HepG2 (cell line): Measurements from ENCODE around the gene RPL38. TPM values are rescaled to one million over a fixed set of nuclear protein-coding genes. Genes with fewer than 3 reads are reported as not detected.

Experiments used
- ASH2L ChIP-seq: fragments of 300-600, 200-600 bp; sonication (generic); IDR thresholded peaks from 2 replicates; pipeline ENCODE4 v1.7.0; 2017; ENCODE audit warnings: low read depth, mild to moderate bottlenecking, moderate library complexity, mixed read lengths, low read length; ENCODE audit not compliant: insufficient read length
- HNF1A ChIP-seq, 2 experiments: sonication (generic) in 1 of 2; formaldehyde crosslinking in 1 of 2; IDR thresholded peaks; 2 replicates each; pipeline versions ENCODE4 v1.4.0 to v1.6.1; 2016 to 2020; ENCODE audit warnings: borderline replicate concordance in 1 of 2, low read depth in 1 of 2, mild to moderate bottlenecking in 1 of 2, missing genetic modification reagents in 1 of 2
- HNRNPUL1 ChIP-seq: fragments of 200-400 bp; formaldehyde crosslinking; IDR thresholded peaks from 2 replicates; pipeline ENCODE4 v1.6.1; 2017; ENCODE audit warnings: low read depth, mild to moderate bottlenecking, low read length, moderate library complexity
- NR2F1 ChIP-seq, 2 experiments: fragments of 450-650 bp in 1 of 2; formaldehyde crosslinking in 1 of 2; IDR thresholded peaks; 2 replicates each; pipeline versions ENCODE4 v1.5.0 to v1.6.1; 2016 to 2020; ENCODE audit warnings: mild to moderate bottlenecking in 1 of 2, missing compliant biosample characterization in 1 of 2, missing genetic modification reagents in 1 of 2, moderate library complexity in 1 of 2
- PRDM4 ChIP-seq: sonication (generic); formaldehyde crosslinking; IDR thresholded peaks from 2 replicates; pipeline ENCODE4 v1.9.0; 2021; ENCODE audit warnings: missing genetic modification reagents, borderline replicate concordance
- REST ChIP-seq, 2 experiments: IDR thresholded peaks; 2 replicates each; pipeline ENCODE4 v1.6.1; 2011 to 2012; ENCODE audit warnings: low read length in 2 of 2, borderline replicate concordance in 1 of 2, low read depth in 1 of 2, mild to moderate bottlenecking in 1 of 2, moderate library complexity in 1 of 2
- TAF15 ChIP-seq: fragments of 200-400 bp; formaldehyde crosslinking; IDR thresholded peaks from one replicate; pipeline ENCODE4 v1.6.1; 2018; ENCODE audit warnings: mild to moderate bottlenecking, low read depth, low read length; ENCODE audit not compliant: poor library complexity, severe bottlenecking
- ZBTB33 ChIP-seq: sonication (generic); formaldehyde crosslinking; IDR thresholded peaks from 2 replicates; pipeline ENCODE4 v1.4.0; 2020; ENCODE audit warnings: missing genetic modification reagents
- ZNF282 ChIP-seq: fragments of 450-650 bp; IDR thresholded peaks from 2 replicates; pipeline ENCODE4 v1.6.1; 2018; ENCODE audit not compliant: partially characterized antibody
- ZNF556 ChIP-seq: sonication (generic); formaldehyde crosslinking; IDR thresholded peaks from 2 replicates; pipeline ENCODE4 v1.4.0; 2020; ENCODE audit warnings: mild to moderate bottlenecking, missing genetic modification reagents, borderline replicate concordance
- ZNF660 ChIP-seq: sonication (generic); formaldehyde crosslinking; IDR thresholded peaks from 2 replicates; pipeline ENCODE4 v1.5.1; 2020; ENCODE audit warnings: mild to moderate bottlenecking, low read depth, missing genetic modification reagents, borderline replicate concordance
- ZNF672 ChIP-seq: sonication (generic); formaldehyde crosslinking; IDR thresholded peaks from 2 replicates; pipeline ENCODE4 v1.8.1; 2022; ENCODE audit warnings: missing genetic modification reagents
- polyA plus RNA-seq, 8 experiments: library from polyadenylated mRNA; depleted of rRNA in 3 of 8; stranded (reverse) in 7 of 8; unstranded in 1 of 8; fragments of >200 nt; fragmentation: Illumina TruSeq in 4 of 8; extraction: Trizol in 4 of 8; gene quantifications; 2 replicates each; pipeline versions ENCODE4 v1.2.1 to v1.2.3, GENCODE V29; 2011 to 2016; ENCODE audit warnings: low read depth in 4 of 8, missing spikeins in 1 of 8, mixed read lengths in 1 of 8; ENCODE audit not compliant: insufficient read depth in 1 of 8
- total RNA-seq, 5 experiments: library from RNA; depleted of rRNA; stranded (reverse); fragments of >200 nt; fragmentation: Illumina TruSeq; extraction: Trizol; gene quantifications; 2 replicates each; pipeline ENCODE4 v1.2.3, GENCODE V29; 2016; ENCODE audit warnings: low read depth in 1 of 5

The RPL38 gene
- total and polyA plus RNA-seq, 2 of the 13 experiments (the other 11 are each of a cell fraction or from before 2014, with no cell fraction given): 2,370 to 2,372 TPM

GRCh38 chr17:74192950-74193781 lies 10.3 kb upstream of the RPL38 start (continued):
- TF ChIP-seq HNRNPUL1 (no peak), TAF15 (no peak), ZBTB33 (CRISPR knock-in tag) (no peak; the same call in 1 of the 2 replicates), ZNF672 (CRISPR knock-in tag) (no peak), ASH2L (no peak), ZNF660 (CRISPR knock-in tag) (no peak), HNF1A (IDR thresholded peaks at IDR 0.05; ENCODE audit: low read depth) (no peak), HNF1A (CRISPR knock-in tag; IDR thresholded peaks at IDR 0.05; ENCODE audit: borderline replicate concordance) (no peak), PRDM4 (CRISPR knock-in tag) (no peak), NR2F1 (CRISPR knock-in tag; IDR thresholded peaks at IDR 0.05) (no peak), REST (IDR thresholded peaks at IDR 0.05; ENCODE audit: borderline replicate concordance in 1 of 2, low read depth in 1 of 2, low read length in 2 of 2) (0 out of 4 replicates have a peak, but pooled peaks of 1 of the 2 experiments have one; percentile 9), ZNF282 (no peak), ZNF556 (CRISPR knock-in tag) (no peak)
